GM18868 (cell line): Measurements from ENCODE around the gene ARG2.

Source experiments
- ATAC-seq: cut with Tn5 transposase; IDR thresholded peaks from one replicate; pipeline ENCODE4 v1.9.1; 2021; ENCODE audit warnings: mild to moderate bottlenecking, moderate library complexity; ENCODE audit not compliant: unreplicated experiment

Gene ARG2

DNA sequence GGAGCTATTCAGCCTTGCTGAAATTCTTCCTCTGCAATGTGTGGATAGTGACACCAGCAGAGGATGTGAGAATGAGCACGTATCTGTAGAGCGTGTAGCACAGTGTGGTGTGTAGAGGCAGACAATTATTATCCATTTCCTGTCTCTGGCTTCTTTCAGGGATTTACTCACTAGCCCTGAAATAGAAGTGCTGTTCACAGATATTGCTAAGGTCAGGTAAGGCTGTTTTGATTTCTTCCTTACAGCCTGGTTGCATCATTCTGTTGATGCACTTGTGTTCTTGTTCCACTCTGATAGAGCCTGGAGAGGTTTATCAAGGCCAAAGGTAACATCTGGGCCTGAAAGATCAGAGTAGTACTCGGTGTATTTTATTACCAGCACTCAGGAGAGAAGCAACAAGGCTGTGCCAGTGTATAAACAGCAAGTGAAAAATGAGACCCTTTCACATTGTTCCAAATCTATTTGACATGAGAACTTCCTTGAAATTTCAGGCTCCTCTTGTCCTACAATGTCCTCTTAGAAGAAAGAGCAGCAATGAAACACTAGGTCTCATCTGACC is 16.7 kb downstream of the ARG2 start:
- ATAC-seq = peak; percentile 80

DNA sequence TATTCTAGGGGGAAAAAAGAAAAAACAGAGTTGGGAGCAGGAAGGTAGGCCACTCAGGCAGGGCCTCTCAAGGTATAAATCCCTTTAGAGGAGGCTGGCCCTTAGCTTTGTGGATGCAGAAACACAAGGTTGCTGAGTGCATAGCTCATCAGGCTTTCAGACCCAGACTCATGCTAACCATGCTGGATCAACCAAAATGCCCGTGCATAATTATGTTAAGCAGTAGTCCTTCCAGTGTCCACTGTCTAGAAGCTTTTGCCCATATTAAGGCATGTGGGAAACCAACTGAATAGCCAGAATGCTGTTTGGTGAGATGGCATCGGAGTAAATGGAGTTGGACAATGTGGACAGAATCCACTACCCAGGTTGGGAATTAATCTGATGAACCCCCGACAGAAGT is 18.9 kb downstream of the ARG2 start:
- no peak for ATAC-seq

DNA sequence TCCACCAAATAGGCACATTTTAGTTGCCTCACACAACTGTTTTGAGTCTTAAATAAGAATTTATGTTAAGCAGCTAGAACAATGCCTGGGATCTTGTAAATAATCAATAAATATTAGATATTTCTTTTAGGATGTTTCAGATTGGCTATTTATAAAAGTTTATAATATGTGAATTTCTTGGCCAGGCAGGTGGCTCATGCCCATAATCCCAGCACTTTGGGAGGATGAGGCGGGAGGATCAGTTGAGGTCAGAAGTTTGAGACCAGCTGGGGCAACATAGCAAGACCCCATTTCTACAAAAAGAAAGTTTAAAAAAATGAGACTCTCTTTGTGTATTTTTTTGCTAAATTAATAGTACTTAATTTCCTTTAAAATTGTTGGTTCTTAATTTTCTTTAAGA is 21.8 kb downstream of the ARG2 start:
- ATAC-seq = no peak

DNA sequence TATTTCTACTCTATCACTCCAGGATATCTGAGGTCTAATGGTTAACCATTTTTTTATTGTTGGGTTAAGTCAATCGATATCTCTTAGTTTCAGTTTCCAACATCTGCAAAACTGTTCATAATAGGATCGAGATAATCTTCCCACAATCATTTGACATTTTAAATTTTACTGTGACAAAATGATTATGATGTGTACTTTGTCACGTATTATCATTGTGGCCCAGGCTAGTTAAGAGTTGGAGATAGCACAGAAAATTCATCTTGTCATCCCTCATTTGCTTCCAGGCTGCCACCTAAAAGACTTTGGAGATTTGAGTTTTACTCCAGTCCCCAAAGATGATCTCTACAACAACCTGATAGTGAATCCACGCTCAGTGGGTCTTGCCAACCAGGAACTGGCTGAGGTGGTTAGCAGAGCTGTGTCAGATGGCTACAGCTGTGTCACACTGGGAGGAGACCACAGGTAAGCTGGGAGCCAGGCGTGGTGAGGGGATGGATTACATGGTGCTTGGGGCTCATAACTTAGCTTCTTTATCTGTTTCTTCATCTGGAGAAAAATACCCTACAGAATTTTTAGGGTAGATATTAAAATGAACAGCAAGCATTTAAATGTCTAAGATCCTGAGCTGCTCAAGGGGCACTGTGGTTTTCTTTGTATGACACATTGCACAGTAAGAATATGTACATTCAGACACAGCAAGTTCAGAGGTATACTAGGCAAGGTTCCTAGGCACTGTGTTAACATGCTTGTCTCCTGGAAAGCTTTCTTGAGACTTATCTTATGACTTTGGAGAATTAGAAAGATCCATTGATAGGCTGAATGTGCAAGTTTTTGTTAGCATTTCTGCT is 22.4 kb downstream of the ARG2 start:
- ATAC-seq = no peak

DNA sequence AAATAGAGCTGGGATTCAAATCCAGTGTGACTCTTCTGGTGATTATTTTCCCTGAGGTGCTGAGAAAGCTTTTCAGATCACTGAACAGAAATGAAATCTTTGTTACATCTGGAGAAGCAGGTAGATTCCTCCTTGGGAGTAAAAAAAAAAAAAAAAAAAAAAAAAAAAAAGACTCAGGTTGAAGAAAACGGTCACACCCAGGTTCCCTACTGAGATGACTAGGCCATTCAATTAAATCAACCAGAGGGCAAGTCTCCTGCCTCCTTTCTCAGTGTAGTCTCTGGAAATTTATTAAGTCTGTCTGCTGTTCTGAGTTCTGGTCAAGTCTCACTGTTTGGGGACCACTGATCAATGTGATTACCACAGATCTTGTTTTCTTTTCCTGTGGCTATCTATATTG is 24.0 kb downstream of the ARG2 start:
- ATAC-seq = no peak

DNA sequence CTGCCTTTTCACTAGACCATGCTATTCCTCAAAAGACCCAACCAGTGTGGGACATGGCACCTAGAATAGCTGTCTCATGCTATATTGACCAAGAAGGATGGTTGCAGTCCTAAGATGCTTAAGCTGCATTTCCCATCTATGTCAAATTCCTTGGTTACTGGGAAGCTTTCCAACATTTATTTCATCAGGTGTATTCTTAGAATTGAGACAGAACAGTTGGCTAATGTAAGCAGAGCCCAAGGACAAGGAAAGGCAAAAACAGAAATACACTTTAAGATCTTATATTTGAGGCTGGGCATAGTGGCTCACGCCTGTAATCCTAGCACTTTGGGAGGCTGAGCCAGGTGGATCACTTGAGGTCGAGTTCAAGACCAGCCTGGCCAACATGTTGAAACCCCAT is 24.7 kb downstream of the ARG2 start:
- ATAC-seq = no peak

DNA sequence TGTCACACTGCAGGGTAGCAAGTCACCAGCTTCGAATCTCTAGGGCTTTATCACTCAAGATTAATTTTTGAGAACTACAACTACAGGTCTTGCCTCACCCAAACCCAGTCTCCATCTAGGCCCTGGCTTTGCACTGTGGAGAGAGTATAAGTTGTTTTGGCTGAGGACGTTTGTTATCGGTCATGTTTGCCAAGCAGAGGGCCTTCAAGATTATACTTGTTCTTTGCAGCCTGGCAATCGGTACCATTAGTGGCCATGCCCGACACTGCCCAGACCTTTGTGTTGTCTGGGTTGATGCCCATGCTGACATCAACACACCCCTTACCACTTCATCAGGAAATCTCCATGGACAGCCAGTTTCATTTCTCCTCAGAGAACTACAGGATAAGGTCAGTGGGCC is 25.7 kb downstream of the ARG2 start:
- no peak for ATAC-seq

DNA sequence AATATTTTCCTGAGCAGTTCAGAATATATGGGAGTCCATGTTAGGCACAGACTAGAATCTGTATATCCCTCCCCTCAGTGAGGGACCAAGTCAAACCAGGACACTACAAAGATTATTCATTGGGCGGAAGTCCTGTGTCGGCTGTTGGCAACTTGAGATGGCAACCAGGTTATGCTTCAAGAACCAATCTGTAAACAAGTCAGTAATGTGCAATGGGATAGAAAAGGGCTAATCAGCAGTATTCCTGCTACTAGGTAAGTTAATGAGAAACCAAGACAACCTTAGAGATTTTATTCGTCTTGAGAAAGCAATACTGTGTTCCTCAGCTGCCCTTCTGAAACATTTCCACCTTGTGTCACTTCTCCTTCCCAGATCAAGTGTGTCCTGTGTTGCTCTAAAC is 26.4 kb downstream of the ARG2 start:
- no peak for ATAC-seq

DNA sequence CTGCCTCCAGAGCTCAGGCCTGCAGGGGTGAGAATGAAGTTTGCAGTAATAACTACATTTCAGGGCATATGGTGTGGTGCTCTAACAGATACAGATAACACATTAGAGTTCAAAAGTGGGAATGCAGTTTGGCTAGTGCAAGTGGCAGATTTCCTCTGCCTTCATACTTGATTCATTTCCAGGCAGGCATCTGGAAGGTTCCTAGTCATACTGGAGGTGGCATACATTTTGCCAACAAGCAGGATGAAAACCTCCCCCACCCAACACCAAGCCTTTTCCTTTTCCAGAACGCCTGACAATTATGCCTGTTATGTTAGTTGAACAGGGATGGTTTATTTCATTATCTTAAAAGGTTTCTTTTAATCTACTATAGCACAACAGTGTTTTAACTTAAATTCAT is 30.4 kb downstream of the ARG2 start:
- ATAC-seq = no peak

DNA sequence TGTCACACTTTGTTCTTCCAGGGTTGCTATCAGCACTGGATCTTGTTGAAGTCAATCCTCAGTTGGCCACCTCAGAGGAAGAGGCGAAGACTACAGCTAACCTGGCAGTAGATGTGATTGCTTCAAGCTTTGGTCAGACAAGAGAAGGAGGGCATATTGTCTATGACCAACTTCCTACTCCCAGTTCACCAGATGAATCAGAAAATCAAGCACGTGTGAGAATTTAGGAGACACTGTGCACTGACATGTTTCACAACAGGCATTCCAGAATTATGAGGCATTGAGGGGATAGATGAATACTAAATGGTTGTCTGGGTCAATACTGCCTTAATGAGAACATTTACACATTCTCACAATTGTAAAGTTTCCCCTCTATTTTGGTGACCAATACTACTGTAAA is 31.0 kb downstream of the ARG2 start:
- ATAC-seq = no peak

DNA sequence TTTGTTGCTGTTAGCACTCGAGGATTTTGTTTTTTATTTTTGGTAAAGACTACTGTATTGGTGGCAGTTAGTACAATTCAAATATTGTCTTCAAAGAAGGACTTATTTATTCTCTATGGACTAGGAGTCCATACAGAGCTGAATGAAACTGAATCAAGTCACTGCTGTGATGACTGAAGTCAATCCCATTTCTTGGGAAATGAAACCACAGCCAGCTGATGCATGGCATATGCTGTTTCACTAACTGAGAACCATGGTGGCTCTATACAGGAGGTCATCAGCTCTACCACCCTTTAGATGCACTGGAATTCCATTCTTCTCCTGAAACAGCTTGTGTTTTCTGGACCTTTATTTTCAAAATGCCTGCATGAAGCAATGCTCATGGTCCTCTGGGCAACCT is 32.5 kb downstream of the ARG2 start:
- ATAC-seq = no peak

DNA sequence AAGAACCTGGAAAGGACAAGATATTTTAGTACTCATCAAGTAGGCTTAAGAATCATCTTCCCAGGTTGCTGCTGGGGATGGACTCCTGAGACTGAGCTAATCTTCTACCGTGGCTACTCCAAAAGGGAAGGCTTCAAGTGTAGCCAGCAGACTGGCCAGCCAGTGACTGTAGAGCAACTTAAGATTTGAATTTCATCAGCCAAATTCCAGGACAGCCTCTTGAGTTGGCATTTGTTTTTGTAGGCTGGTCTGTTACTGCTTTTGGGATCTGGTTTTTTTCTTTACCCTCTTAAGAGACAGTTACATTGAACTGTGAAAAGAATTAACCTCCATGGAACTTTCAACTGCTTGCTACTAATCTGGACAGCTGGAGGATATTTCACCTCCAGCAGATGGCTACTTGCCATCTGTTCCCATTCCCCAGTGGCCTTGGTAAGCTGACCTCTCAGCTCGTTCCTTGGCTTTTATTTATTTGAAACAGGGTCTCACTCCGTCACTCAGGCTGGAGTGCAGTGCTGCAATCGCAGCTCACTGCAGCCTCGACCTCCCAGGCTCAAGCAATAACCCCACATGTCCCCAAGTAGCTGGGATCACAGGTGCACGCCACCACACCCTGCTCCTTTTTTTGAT is 34.0 kb downstream of the ARG2 start:
- ATAC-seq = no peak

DNA sequence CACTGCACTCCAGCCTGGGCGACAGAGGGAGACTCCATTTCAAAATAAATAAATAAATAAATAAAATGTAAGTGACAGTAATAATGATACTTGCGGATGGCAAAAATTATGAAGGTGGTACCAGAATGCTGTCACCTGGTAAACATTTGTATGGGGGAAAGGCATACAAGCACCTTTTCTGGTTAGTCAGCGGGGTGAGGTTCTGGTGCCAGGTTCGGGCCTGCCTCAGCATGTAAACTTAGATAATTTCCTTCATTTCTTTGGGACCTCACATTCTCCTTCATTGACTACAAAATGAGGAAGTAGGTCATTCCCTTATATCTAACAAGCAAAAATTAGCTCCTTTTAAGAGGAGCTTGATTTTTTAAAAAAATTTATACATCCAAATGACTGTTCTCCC is 43.9 kb downstream of the ARG2 start:
- ATAC-seq = no peak

DNA sequence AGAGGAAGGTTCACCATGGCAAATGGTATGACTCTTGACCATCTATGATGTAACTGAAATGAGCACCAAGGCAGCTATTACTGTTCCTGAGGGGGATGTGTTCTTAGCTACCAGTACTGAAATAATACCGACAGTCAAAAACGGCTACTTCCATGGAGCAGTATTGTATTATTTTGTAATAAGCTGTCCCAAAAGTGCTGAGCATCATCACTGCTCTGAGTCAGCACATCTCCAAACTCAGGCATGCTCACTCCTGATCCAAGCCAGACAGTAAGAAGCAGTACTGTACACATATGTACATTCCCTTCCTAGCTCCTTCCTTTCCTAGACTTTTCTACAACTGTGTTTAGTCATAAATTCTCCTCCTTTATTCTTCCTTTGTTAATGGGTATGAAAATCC is 46.1 kb downstream of the ARG2 start:
- ATAC-seq = no peak

DNA sequence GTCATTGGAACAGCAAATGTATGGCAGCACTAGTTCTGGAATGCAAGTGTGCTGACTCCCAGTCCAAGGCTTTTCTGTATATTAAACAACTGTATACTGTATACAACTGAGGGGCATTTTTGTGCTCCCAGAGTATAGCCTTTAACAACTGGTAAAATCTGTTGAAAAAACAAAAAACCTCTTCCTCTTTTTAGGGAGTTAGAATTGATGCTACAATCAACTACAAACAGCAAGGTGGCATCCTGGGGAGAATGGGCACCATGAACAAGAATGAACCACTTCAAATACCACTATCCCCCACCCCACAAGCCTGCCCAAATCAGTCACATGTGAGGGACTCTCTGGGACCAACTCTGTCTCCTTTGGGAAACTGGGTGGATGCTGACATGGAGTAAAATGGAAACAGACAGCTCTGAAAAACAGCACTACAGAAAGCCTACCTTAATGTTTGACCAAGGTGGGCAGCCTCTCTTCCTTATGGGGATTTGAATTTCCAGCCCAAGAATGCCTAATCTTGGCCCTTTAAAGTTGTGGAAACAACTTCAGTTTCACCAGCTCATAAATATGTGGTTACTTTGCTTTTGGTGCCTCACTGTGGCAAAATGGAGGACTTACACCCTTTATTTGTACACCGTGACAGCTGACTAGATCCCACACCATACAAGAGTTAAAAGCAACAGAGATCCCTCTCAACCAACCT is 47.2 kb downstream of the ARG2 start:
- ATAC-seq = peak; percentile 60

DNA sequence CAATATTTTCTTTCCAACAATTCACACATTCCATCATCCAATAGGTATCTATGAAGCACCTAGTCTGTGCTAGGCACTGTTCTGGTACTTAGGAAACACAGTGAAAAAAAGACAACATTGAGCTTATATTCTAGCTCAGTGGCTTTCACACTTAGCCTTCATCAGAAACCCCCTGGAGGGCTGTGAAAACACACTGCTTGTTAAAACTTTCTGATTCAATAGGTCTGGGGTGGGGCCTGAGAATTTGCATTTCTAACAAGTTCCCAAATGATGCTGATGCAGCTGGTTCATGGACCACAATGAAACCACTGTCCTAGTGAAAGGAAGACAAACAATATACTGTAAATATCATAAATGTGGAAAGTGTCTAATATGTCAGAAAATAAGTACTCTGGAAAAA is 48.8 kb downstream of the ARG2 start:
- ATAC-seq = peak; percentile 50

DNA sequence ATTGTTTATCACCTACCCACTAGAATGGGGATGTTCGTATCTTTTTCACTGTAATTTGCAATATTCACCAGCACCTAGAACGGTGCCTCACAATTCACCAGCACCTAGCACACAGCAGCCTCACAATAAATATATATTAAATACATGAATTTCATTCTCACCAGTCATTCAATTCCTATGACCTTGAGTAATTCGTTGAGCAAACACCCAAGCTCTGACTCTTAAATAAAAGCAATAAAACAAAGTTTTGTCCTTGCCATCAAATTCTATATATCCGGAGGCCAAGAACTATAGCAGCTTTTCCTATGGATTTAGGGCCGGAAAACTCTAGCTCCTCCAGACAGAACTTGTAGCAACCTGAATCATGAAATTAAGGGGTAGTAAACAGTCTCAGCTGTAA is 53.7 kb downstream of the ARG2 start:
- ATAC-seq = no peak

DNA sequence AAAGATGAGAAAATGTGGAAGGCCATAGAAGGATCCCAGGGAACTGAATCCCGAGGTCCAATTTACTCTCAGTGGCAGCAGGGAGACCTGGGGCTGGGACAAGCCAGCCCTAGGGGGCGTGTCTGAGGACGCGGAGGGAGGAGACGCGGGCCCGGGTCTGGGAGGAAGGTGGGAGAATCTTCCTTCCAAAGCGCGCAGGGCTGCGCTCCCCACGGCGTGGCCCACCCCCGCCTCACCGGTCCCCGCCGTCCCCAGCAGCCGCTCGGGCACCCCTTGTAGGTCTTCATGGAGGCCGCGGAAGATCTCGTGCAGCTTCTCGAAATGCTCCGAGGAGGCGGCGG is 54.4 kb downstream of the ARG2 start:
- peak; percentile 45 for ATAC-seq

DNA sequence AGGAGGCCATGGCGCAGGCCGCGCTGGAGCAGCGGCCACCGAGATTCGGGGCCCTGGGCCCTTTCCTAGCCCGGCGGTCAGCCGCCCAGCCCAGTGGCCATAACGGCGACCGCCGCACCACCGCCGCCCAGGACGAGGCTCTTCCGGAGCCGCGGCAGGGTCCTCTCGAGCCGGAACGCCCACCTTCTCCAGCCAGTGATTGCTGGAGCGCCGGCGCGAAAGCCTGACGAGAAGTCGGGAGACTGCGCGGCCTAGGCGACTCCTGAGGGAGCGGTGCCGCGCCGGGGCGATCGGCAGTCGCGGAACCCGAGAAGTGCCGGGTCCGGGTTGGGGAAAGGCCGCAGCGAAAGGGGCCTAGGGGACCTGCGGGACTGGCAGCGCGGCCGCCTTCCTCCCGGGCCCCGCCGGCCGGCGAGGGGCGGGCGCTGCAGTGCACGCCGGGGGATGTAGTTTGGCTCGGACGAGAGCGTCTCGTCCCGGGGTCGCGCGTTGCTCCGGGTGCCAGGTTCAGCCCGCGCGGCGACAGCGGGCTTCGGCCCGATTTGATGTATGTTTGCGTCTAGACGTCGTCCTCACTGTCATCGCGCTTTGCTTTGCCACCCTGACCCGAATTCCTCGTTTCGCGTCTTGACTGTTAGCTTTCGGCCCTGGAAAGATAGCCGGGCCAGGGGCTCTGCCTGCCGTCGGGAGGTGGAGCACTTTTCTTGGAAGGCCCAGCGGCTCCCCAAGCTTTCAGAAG is 54.9 kb downstream of the ARG2 start, which contains the start of gene VTI1B:
Gene VTI1B, minus strand, starts transcription at position 153 of the 739 bp plus-strand sequence. Its CDS starts 143 bp downstream, at position 10.
- peak; percentile 92 for ATAC-seq

DNA sequence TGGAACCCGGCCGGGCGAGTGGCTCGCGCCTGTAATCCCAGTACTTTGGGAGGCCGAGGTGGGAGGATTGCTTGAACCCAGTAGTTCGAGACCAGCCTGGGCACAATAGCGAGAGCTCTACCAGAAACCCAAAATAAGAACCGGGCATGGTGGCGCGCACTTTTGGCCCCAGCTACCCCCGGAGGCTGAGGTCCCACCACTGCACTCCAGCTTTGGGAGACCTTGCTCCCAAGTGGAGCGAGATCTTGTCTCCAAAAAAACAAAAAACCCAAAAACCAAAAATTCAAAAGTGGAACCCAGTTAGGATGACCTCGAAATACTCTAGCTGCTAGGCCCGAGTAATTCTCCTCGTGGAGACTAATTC is 55.5 kb downstream of the ARG2 start:
- ATAC-seq = no peak

DNA sequence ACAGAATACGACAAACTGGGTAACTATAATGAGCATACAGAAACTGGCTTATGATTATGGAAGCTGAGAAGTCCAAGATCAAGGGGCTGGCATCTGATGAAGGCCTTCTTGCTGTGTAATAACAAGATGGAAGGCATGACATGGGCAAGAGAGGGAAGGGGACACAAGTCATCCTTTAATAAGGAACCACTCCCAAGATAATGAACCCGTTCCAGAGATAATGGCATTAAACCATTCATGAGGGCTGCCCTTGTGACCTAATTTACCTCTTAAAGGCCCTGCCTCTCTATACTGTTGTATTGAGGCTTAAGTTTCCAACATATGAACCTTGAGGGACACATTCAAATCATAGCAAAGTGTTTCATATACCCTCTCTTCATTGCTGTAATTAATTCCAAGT is 59.3 kb downstream of the ARG2 start:
- no peak for ATAC-seq
